AG09309 (cell line): ENCODE data around the gene LDHAL6A.

Source experiments
- DNase-seq: peaks from one replicate; pipeline ENCODE4 v3.0.0-alpha.2; 2010; ENCODE audit warnings: low read depth
- H3K4me3 ChIP-seq: 2 replicates; pipeline ENCODE4 v1.5.1; 2011; ENCODE audit warnings: mild to moderate bottlenecking, low read depth, low read length, moderate library complexity; ENCODE audit not compliant: control insufficient read depth
- TF ChIP-seq, protein P1 (sequence below): IDR thresholded peaks from 2 replicates; pipeline ENCODE4 v1.5.1; 2011; ENCODE audit warnings: mild to moderate bottlenecking, low read depth, low read length, inconsistent platforms; ENCODE audit not compliant: insufficient read depth, control insufficient read depth; ENCODE audit errors: missing control alignments

The LDHAL6A gene

GRCh38 chr11:18523084-18523483 lies 67.4 kb downstream of the LDHAL6A start:
- DNase-seq, result no peak
- H3K4me3 ChIP-seq, result no peak overlapping the region
- TF ChIP-seq, protein P1, sequence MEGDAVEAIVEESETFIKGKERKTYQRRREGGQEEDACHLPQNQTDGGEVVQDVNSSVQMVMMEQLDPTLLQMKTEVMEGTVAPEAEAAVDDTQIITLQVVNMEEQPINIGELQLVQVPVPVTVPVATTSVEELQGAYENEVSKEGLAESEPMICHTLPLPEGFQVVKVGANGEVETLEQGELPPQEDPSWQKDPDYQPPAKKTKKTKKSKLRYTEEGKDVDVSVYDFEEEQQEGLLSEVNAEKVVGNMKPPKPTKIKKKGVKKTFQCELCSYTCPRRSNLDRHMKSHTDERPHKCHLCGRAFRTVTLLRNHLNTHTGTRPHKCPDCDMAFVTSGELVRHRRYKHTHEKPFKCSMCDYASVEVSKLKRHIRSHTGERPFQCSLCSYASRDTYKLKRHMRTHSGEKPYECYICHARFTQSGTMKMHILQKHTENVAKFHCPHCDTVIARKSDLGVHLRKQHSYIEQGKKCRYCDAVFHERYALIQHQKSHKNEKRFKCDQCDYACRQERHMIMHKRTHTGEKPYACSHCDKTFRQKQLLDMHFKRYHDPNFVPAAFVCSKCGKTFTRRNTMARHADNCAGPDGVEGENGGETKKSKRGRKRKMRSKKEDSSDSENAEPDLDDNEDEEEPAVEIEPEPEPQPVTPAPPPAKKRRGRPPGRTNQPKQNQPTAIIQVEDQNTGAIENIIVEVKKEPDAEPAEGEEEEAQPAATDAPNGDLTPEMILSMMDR, result no peak

GRCh38 chr11:18524248-18524647 lies 68.6 kb downstream of the LDHAL6A start:
- no peak overlapping the region for H3K4me3 ChIP-seq
- DNase-seq, result no peak
- TF ChIP-seq, protein P1, result no peak

- no peak for DNase-seq
- TF ChIP-seq, protein P1, result no peak
- H3K4me3 ChIP-seq, result peak overlapping the region; percentile 97
These were observed 70.5 kb downstream of the LDHAL6A start for GRCh38 chr11:18526130-18526520.

- TF ChIP-seq, protein P1, result no peak
- DNase-seq, result peak; percentile 51
- peak within 1 kb of the TSS; percentile 97 for H3K4me3 ChIP-seq
These were observed 71.1 kb downstream of the LDHAL6A start, which contains the start of gene TSG101 for GRCh38 chr11:18526521-18527296. TSS of gene TSG101 (minus strand) at chr11:18526942. CDS start at chr11:18526816, 126 bp downstream.

- H3K4me3 ChIP-seq, result peak overlapping the region; percentile 97
- TF ChIP-seq, protein P1, result no peak
- peak; percentile 27 for DNase-seq
These were observed 71.9 kb downstream of the LDHAL6A start for GRCh38 chr11:18527512-18527911.
